NCI-H1436 (cell line): ENCODE results near the gene ASB6.
A peak's percentile ranks its signal among the peaks of the same experiment; 100 is the strongest.

Source experiments
- DNase-seq: peaks from one replicate; lab custom pipeline; 2025; lab: John Stamatoyannopoulos, UW

Gene ASB6

DNA sequence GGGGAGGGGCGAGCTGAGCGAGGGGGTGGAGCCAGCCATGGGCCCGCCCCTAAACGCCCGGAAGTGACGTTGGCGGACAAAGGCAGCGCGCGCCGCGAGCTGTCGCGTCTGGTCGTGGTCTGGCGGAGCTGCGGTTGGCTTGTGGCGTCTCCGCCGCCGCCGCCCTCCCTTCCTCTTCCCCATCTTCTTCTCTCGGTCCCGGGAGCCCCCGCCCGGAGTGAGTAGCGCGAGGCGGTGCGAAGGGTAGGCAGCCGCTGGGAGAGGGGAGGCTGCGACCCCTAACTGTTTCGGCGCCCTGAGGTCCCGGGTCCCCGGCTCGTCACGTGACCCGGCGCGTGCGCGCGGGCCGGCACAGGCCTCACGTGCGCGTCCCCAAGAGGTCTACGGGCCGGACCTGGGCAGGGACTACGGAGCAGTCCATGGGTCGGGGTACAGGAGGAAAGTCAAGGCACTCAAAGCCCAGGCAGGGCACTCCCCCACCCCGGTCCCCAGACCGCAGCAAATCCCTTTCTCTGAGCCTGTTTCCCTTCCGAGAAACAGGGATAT lies 15.8 kb downstream of the ASB6 start, which contains the start of gene NTMT1:
Gene NTMT1, plus strand, starts transcription at position 85 of the 546 bp plus-strand sequence. CDS start 6,541 bp downstream, outside the sequence.
- DNase-seq = peak; percentile 55

GRCh38 chr9:129624947-129625346 lies 17.0 kb downstream of the ASB6 start:
- DNase-seq = no peak

DNA sequence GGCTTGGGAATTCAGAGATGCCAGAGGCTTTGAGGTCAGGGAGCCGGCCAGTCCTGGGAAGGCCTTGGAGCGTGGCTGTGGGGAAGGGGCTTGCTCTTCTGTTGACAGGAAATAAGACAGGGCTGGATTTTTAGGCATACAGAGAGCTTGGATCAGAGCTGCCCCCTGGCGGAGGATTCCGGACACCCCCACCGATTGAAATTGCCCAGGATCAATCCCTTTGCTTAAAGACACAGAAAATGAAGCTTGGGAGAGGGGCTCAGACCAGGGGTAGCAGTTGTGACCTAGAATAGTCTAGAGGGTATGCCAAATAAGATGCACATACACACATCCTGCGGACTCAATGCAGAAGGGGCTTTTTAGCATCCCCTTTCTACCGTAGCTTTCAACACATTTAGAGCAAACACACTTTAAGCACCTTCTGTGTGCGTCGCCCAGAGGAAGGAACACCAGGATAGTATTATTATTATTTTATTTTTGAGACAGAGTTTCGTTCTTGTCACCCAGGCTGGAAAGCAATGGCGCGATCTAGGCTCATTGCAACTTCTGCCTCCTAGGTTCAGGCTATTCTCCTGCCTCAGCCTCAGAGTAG lies 17.7 kb downstream of the ASB6 start:
- peak; percentile 57 for DNase-seq

- no peak for DNase-seq
These were observed 18.6 kb downstream of the ASB6 start for GRCh38 chr9:129623331-129623730.

DNA sequence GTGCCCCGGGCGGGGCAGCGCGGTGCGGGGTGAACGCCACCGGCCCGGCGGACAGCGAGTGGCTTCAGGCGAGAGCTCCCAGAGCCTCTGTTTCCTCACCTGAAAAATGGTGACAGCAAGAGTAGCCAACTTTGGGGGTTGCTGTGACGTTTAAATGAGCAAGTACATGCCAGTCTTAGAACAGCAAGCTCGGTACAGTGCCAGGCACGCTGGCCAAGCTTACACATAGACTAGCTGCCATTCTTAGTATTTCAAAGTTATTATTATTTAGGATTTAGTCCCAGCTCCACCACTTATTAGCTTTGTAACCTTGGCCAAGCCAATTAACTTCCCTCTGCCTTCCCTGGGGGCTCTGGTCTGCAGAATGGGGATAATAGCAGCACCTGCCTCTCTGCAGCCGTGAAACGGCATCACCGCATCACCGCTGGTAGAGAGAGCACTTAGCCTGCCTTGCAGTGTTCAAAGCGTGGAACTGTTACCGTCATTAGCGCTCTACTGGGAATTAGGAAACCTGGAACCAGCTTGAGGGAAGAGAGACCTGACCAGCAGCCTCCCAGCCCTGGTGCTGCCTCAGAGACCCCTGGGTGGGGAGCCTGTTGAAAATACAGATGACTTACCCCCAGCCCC lies 21.2 kb downstream of the ASB6 start, which contains the start of gene C9orf50:
Gene C9orf50, minus strand, starts transcription at position 433 of the 627 bp plus-strand sequence. CDS start 527 bp downstream, outside the sequence.
- peak; percentile 87 for DNase-seq

- peak; percentile 26 for DNase-seq
These were observed 21.9 kb downstream of the ASB6 start for GRCh38 chr9:129619787-129620668.

- peak; percentile 56 for DNase-seq
These were observed 24.8 kb downstream of the ASB6 start for GRCh38 chr9:129617167-129617566.

- no peak for DNase-seq
These were observed 26.3 kb downstream of the ASB6 start for GRCh38 chr9:129615407-129616285.

GRCh38 chr9:129614932-129615331 lies 27.0 kb downstream of the ASB6 start:
- DNase-seq = no peak

DNA sequence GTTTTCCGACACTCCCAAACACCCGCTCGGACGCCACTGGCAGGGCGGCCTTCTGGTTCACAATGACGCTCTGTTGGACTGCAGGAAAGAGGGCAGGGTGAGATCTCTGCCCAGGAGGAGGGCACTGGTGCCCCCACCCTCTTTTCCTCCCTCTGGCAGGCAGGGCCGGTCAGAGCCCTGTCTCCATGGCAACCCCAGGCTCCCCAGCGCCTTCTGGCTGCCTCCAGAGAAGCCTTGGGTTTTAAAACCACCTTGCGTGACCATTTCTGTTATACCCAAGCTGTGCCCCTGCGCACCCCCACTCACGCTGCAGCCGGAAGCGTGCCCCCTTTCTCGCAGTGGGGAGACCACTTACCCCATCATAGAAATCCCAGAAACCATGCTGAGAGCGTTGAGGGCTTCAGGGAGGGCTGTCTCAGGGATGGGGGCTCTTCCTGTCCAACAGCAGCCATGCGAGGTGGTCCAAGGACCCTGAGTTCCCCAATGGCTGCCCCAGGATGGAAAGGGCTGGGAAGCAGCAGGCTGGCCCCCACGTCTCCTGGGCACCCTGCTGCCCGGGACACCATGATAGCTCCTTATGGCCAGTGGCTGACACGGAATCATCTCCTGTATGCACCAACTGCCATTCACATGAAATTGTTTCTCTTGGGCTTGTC lies 28.3 kb downstream of the ASB6 start:
- DNase-seq = peak; percentile 14

DNA sequence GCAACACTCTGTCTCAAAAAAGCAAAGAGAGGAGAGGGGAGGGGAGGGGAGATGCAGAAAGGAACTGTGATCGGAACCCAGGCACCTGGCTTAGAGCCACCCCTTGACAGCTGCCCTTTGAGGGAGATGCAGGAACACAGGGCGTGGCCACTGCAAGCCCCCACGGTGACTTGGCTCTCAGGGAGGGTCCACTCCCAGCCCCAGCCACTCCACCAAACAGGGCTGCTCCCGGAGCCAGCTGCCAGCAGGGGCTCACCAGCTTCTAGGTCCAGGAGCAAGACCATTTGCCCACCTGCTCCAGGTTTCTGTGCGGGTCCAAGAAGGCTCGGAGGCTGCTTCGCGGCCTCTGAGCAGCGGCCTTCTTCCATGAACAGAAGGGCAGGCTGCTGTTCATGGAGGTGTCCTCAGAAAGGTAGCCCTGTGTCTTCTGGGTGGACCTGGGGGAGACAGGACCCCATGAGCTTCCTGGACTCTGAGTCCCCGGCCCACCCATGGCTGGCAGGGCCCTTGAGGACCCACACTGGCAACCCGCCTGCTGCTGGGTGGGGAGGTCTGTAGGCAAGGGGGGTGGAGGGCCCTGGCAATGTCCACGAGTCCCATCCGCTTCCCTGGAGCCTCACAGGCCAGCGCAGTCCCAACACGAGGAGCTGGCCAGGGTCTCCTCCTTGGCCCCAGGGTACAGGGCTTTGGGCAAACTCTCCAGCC lies 29.0 kb downstream of the ASB6 start:
- DNase-seq = no peak

GRCh38 chr9:129612123-129612522 lies 29.8 kb downstream of the ASB6 start:
- no peak for DNase-seq

DNA sequence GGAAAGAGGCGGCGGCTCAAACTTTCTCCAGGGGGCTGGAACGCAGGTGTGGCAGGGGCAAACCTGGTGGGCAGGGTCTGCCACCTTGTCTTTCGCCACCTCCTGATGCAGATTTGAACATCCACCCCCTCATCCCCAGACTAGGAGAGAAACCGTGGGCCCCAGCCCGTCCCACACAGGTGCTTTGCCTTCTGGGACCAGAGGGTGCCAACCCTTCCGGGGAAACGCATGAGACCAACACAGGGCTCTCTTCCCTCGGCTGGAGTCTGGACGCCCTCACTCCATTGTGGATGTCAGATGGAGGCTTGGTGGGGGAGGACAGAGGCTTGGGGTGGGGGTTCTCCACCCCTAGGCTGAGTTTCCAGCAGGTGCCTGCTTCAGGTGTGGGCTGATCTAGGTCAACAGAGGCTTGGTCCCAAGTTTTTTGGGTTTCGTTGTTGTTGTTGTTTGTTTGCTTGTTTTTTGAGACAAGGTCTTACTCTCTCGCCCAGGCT lies 30.6 kb downstream of the ASB6 start:
- no peak for DNase-seq

- peak; percentile 52 for DNase-seq
These were observed 31.3 kb downstream of the ASB6 start for GRCh38 chr9:129610473-129611306.

DNA sequence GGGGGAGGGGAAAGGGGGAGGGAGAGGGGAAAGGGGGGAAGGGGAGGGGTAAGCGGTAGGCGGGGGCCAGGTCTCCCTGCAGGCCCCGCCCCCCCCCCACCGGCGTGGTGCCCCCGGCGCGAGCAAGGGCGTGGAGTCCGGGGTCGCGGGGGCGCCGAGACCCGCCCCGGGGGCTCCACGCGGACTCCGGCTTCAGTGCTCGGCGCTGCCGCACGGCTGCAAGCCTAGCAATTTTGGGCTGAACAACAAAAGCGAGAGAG lies 31.8 kb downstream of the ASB6 start:
- no peak for DNase-seq

DNA sequence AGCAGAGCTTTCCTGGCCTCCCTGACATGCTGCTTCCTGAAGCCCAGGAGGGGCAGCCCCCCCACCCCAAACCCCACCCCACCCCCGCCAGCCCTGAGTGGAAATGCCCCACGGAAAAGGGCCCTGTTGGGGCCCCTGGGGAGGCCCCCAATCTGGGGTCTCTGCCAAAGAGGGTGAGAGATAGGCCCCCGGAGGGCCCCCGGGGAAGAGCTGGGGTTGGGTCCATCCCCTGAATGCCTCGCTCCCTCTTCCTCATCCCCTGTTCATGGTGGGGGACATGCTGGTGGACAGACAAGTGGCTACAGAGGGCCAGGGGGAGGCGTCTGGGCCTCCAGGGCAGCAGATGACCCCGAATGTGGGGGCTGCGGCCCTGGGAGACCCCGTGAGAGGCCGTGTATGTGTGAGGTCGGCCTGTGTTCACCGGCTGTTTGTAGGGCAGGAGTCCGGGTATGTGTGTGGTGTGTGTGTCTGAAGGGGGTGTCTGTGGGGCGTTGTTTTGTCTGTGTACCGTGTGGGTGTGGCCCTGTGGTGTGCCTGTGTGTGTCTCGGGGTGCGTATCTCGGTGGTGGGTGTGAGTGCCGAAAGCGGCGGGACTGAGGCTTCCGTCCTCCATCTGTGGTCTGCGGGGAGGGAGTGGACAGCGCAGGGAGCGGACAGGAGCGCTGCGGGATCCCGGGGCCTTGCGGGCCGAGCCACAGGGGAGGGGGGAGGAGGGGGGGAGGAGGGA lies 32.3 kb downstream of the ASB6 start:
- DNase-seq = no peak

DNA sequence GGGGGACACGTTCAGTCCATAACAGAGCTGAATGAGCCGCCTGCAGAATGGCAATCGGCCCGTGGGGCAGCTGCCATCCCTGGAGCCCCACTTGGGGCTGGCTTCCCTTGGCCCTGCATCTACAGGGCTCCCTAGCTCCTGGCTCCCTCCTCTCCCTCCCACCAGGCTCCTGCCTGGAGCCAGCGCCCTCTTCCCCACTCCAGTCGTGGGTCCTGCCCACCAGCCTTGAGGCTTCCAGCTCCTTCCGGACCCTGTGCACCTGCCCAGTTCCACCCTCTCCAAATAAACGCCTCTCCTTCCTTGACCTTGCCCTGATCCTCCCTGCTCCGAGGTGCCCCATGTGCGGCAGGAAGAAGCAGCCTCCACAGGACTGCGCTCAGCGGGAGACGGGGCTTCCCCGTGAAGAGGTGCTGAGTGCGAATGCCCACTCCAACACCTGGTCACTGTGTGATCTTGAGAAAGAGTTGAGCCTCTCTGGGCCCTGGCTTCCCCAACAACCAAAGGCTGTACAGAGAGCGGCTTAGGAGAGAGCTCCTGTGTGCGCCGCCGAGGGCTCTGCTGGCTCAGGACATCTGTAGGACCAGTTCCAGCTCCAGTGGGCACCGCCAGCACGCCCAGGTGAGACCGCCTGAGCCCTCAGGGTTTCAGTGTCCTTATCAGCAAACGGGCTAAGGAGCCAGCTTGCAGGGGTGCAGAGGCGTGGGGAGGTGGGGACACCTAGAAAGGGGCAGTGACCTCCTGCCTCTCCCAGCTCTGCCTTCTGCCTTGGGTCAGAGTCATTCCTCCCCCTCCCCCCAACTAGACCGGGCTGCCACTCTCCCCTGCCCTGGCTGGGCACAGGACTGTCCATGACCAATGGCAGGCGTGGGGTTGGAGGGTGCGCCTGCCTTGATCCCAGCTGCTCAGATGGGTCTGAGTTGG lies 33.1 kb downstream of the ASB6 start:
- DNase-seq = no peak

GRCh38 chr9:129607027-129607387 lies 34.9 kb downstream of the ASB6 start:
- no peak for DNase-seq
